Nephron progenitor cell (in vitro differentiated cells): ENCODE measurements around the gene PEX3.

Source experiments
- DNase-seq: peaks from one replicate; pipeline ENCODE4 v3.0.0; 2021
- H3K27ac Mint-ChIP-seq: 2 replicates; pipeline ENCODE4 v1.8.0; 2021; ENCODE audit warnings: mild to moderate bottlenecking, moderate library complexity, mixed read lengths
- H3K27me3 Mint-ChIP-seq: 2 replicates; pipeline ENCODE4 v1.8.0; 2021; ENCODE audit warnings: mild to moderate bottlenecking, low read depth, mixed read lengths; ENCODE audit not compliant: poor library complexity
- H3K36me3 Mint-ChIP-seq: 2 replicates; pipeline ENCODE4 v1.8.0; 2021; ENCODE audit warnings: low read depth, mixed read lengths
- H3K4me1 Mint-ChIP-seq: 2 replicates; pipeline ENCODE4 v1.8.0; 2021; ENCODE audit warnings: mixed read lengths
- H3K4me3 Mint-ChIP-seq: 2 replicates; pipeline ENCODE4 v1.8.0; 2021; ENCODE audit warnings: mild to moderate bottlenecking, moderate library complexity, mixed read lengths
- H3K9me3 Mint-ChIP-seq: 2 replicates; pipeline ENCODE4 v1.8.0; 2021; ENCODE audit warnings: mild to moderate bottlenecking, moderate library complexity, mixed read lengths
- TF ChIP-seq, protein P1 (sequence below): fragments of 200-600 bp; sonication (generic); IDR thresholded peaks from 2 replicates; pipeline ENCODE4 v1.5.0; 2021; ENCODE audit warnings: antibody characterized with exemption

PEX3 gene

DNA sequence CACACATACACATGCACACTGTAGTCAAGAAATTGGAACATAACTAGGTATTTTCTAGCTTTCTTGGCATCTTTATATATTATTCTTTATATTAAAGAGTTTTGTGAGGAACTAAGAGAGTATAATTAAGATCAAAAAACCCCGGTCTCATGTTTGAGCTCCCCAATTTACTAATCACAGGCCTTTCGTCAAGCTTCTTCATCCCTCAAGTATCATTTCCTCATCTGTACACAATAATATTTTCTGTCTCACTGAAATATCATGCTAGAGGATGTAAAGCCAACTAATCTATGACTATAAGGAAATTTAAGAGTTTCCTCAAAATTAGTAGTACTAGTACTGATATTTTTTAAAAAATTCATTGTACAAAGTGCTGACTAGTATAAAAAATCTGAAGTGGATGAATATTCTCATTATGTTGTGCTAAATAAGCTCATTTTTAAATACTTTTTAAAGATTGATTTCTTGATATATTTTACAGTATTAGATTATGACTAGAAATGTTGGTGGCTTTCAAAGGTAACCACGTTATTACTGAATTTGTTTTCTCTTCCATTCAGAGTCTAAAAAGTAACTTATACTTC lies 28.0 kb downstream of the PEX3 start:
- H3K27ac Mint-ChIP-seq = no peak overlapping the region

DNA sequence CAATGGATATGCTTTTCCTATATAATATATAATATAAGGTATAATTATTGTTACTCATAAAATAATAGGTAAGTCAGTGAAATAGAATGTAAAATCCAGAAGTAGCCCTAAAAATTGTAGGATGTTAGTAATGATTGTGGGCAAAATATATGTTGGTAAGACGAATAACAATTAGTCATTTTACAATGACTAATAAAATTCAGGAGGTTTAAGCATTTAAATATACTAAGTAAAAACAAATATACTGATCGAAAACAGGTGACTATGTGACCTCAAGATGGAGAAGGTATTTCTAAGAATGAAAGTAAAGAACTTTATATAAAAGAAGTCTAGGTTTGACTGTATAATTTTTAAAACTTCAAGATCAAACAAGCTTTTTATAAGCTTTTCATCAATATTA lies 32.0 kb downstream of the PEX3 start:
- Mint-ChIP-seq H3K4me3 (no peak overlapping the region), H3K27me3 (no peaks in the 10 kb centered on the region), H3K4me1 (no peaks in the 10 kb centered on the region), H3K9me3 (no peaks in the 10 kb centered on the region), H3K36me3 (peaks cover 5% of the 10 kb centered on the region), H3K27ac (no peak overlapping the region)
- no peak for DNase-seq
- TF ChIP-seq, protein P1, sequence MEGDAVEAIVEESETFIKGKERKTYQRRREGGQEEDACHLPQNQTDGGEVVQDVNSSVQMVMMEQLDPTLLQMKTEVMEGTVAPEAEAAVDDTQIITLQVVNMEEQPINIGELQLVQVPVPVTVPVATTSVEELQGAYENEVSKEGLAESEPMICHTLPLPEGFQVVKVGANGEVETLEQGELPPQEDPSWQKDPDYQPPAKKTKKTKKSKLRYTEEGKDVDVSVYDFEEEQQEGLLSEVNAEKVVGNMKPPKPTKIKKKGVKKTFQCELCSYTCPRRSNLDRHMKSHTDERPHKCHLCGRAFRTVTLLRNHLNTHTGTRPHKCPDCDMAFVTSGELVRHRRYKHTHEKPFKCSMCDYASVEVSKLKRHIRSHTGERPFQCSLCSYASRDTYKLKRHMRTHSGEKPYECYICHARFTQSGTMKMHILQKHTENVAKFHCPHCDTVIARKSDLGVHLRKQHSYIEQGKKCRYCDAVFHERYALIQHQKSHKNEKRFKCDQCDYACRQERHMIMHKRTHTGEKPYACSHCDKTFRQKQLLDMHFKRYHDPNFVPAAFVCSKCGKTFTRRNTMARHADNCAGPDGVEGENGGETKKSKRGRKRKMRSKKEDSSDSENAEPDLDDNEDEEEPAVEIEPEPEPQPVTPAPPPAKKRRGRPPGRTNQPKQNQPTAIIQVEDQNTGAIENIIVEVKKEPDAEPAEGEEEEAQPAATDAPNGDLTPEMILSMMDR = no peak

More for the DNA sequence above, 28.0 kb downstream of the PEX3 start:
- DNase-seq = no peak
- TF ChIP-seq, protein P1 = no peak
- no peak overlapping the region for H3K4me3 Mint-ChIP-seq
- H3K4me1 Mint-ChIP-seq = no peaks in the 10 kb centered on the region
- H3K27me3 Mint-ChIP-seq = no peaks in the 10 kb centered on the region
- no peaks in the 10 kb centered on the region for H3K9me3 Mint-ChIP-seq
- peaks cover 31% of the 10 kb centered on the region for H3K36me3 Mint-ChIP-seq

DNA sequence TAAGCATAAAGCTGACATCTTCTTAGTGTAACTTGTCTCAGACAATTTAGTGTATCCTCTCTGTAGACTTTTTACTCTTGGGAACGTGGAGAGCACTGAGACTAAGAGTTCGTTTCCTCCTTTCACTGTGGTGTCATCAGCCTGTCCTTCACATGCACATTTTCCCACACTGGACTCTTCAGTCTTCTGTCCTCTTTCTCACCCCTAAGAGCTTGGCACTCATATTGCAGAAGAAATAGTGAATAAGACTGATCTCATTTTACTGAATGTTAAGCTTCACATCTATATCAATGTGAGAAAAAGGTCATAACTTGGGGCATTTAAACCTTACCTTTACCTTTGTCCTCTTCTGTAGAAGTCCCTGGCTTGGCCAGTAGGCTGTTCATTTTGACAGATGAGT lies 35.4 kb downstream of the PEX3 start:
- H3K27me3 Mint-ChIP-seq = no peaks in the 10 kb centered on the region
- H3K9me3 Mint-ChIP-seq = no peaks in the 10 kb centered on the region
- no peak overlapping the region for H3K4me3 Mint-ChIP-seq
- DNase-seq = no peak
- no peaks in the 10 kb centered on the region for H3K36me3 Mint-ChIP-seq
- TF ChIP-seq, protein P1 = no peak
- no peaks in the 10 kb centered on the region for H3K4me1 Mint-ChIP-seq
- no peak overlapping the region for H3K27ac Mint-ChIP-seq

DNA sequence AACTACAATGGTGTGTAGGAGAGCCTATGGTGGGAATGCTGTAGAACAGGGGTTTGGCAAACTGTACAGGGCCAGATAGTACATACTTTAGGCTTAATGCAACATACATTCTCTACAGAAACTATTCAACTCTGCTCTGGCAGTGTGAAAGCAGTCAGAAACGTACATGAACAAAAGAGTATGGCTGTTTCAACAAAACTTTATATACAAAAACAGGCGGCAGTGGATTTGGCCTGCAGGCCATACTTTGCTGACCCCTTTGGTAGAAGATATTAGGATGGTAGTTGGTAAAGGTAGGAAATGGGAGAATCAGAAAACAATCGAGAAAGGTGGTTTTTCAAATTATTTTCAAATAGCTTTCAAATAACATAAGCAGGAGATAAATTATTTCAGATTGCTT lies 36.1 kb downstream of the PEX3 start:
- H3K4me3 Mint-ChIP-seq = no peak overlapping the region
- DNase-seq = no peak
- TF ChIP-seq, protein P1 = no peak

DNA sequence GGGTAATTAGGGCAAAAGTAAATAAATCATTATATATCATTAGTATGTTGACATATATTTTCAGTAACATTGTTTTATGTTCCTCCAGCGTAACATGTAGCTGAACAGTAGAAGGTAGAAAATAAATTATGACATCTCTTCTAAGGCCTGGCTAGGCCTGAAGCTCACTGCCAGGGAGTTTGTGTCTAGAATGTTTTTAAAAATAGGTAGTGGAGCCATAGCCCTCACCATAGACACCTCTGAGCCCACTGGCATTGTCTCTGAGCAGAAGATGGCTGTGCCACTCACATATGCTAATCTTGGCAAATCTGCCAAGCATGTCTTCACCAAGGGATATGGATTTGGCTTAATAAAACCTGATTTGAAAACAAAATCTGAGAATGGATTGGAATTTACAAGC lies 39.6 kb downstream of the PEX3 start:
- Mint-ChIP-seq H3K4me3 (no peak overlapping the region), H3K9me3 (no peaks in the 10 kb centered on the region), H3K36me3 (peaks cover 19% of the 10 kb centered on the region), H3K27ac (peak overlapping the region; percentile 18), H3K4me1 (no peaks in the 10 kb centered on the region), H3K27me3 (no peaks in the 10 kb centered on the region)
- TF ChIP-seq, protein P1 = no peak
- no peak for DNase-seq

More for the DNA sequence above, 36.1 kb downstream of the PEX3 start:
- H3K9me3 Mint-ChIP-seq = no peaks in the 10 kb centered on the region
- H3K27me3 Mint-ChIP-seq = no peaks in the 10 kb centered on the region
- no peak overlapping the region for H3K27ac Mint-ChIP-seq
- no peaks in the 10 kb centered on the region for H3K36me3 Mint-ChIP-seq
- H3K4me1 Mint-ChIP-seq = no peaks in the 10 kb centered on the region

DNA sequence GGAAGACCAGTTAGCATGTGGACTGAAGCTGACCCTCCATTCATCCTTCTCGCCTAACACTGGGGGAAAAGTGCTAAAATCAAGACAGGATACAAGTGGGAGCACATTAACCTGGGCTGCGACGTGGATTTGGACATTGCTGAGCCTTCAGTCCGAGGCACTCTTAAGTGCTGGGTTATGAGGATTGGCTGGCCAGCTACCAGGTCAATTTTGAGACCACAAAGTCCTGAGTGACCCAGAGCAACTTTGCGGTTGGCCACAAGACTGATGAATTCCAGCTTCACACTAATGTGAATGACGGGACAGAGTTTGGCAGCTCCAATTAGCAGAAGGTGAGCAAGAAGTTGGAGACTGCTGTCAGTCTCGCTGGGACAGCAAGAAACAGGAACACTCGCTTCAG lies 40.2 kb downstream of the PEX3 start:
- DNase-seq = no peak
- Mint-ChIP-seq H3K27me3 (no peaks in the 10 kb centered on the region), H3K4me3 (no peak overlapping the region), H3K36me3 (peaks cover 21% of the 10 kb centered on the region), H3K9me3 (no peaks in the 10 kb centered on the region), H3K4me1 (no peaks in the 10 kb centered on the region), H3K27ac (peak overlapping the region; percentile 71)
- TF ChIP-seq, protein P1 = no peak
